ENCODE measurements around the gene EPHA2.
"Not testable (repeated sequence)": the region's sequence is repeated elsewhere in the genome, so short reads cannot be mapped to it uniquely, and the experiment has no call there.

The EPHA2 gene

GRCh38 chr1:16165548-16165947, 9.7 kb upstream of the EPHA2 start:
- no peak for TF ChIP-seq CTCF (IDR thresholded peaks at IDR 0.05; ENCODE audit: borderline replicate concordance, insufficient read depth, low read depth, low read length)
- H3K4me3 ChIP-seq (ENCODE audit: low read depth, low read length), result no peak overlapping the region

GRCh38 chr1:16165073-16165364, 9.2 kb upstream of the EPHA2 start:
- no peak overlapping the region for H3K4me3 ChIP-seq (ENCODE audit: low read depth, low read length)
- no peak for TF ChIP-seq CTCF (IDR thresholded peaks at IDR 0.05; ENCODE audit: borderline replicate concordance, insufficient read depth, low read depth, low read length)

- no peak for TF ChIP-seq CTCF (IDR thresholded peaks at IDR 0.05; ENCODE audit: borderline replicate concordance, insufficient read depth, low read depth, low read length)
- H3K4me3 ChIP-seq (ENCODE audit: low read depth, low read length), result no peak overlapping the region
Measured at GRCh38 chr1:16164213-16165072, 8.6 kb upstream of the EPHA2 start.

- H3K4me3 ChIP-seq (ENCODE audit: low read depth, low read length), result not testable (repeated sequence)
Measured at GRCh38 chr1:16163608-16164212, 7.8 kb upstream of the EPHA2 start.

- no peak for TF ChIP-seq CTCF (IDR thresholded peaks at IDR 0.05; ENCODE audit: borderline replicate concordance, insufficient read depth, low read depth, low read length)
- H3K4me3 ChIP-seq (ENCODE audit: low read depth, low read length), result no peak overlapping the region
Measured at GRCh38 chr1:16162163-16162822, 6.4 kb upstream of the EPHA2 start.

- no peak overlapping the region for H3K4me3 ChIP-seq (ENCODE audit: low read depth, low read length)
- no peak for TF ChIP-seq CTCF (IDR thresholded peaks at IDR 0.05; ENCODE audit: borderline replicate concordance, insufficient read depth, low read depth, low read length)
Measured at GRCh38 chr1:16161717-16162116, 5.8 kb upstream of the EPHA2 start.

- TF ChIP-seq CTCF (IDR thresholded peaks at IDR 0.05; ENCODE audit: borderline replicate concordance, insufficient read depth, low read depth, low read length), result no peak
- no peak overlapping the region for H3K4me3 ChIP-seq (ENCODE audit: low read depth, low read length)
Measured at GRCh38 chr1:16158993-16159831, 3.3 kb upstream of the EPHA2 start.

Data from GM12875 (cell line).